ENCODE results near the gene MRPL9.

The MRPL9 gene

GRCh38 chr1:151729966-151730291 is 33.4 kb downstream of the MRPL9 start:
- ATAC-seq: no peak

- no peak for ATAC-seq
Measured at GRCh38 chr1:151729157-151729965, 33.9 kb downstream of the MRPL9 start.

GRCh38 chr1:151728151-151729054 is 34.9 kb downstream of the MRPL9 start:
- no peak for ATAC-seq

- ATAC-seq: no peak
Measured at GRCh38 chr1:151723726-151724370, 39.4 kb downstream of the MRPL9 start.

DNA sequence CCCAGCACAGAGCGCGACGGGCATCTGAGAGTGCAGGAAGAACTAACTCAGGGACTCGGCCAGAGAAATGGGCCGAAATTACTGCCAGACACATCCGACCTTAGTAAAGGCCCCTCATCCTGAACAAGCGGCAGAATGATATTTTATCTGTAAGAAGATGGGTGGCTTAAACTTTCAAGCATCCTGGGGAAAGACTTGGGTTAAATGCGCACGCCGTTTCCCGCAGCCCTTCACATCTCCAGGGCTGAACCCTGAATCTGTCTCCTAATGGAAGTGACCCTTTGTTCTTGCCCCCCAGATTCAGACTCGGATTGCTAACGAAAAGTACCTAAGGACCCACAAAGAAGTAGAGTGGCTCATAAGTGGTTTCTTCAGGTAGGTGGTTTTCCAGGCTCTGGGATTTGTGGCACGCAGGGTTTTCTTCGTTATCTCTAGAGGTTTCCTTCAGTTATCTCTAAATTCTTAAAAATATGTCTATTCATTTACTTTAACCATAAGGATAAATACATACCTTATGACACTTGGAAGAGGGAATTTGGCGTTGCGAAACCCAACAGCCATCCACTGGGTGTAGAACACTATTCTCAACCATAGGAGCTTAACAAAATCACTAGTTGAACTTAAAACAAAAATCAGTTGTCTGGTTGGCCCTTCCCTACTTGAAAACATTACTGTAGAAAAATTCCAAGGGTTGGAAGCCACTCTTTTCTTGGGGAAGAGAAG is 41.3 kb downstream of the MRPL9 start:
- no peak for ATAC-seq

GRCh38 chr1:151720974-151721787 is 42.1 kb downstream of the MRPL9 start, which contains the start of gene RIIAD1:
Gene RIIAD1 (plus strand): TSS chr1:151721522. CDS start chr1:151721537, 15 bp downstream.
- peak; percentile 79 to 85 for ATAC-seq

DNA sequence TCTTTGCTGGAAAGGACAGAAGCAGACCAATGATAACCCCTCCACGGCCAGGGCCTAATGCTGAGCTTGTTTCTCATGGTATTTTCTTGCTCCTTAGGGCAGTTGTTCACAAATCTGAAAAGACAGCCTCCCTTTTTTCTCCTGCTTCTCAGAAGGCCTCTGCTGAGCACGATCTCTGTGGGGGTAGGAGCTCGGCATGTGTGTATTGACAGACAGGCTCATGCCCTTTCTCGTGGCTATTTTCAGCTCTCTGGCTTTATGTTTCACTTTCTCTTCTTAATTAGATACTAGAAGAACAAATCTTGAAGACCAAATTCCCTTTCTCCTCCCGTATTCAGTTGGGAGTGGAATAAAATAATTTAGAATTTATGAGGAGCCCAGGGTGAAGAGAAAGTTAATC is 42.7 kb downstream of the MRPL9 start:
- ATAC-seq: peak in 1 of 2 donors; percentile 45

- no peak for ATAC-seq
Measured at GRCh38 chr1:151720125-151720524, 43.2 kb downstream of the MRPL9 start.

GRCh38 chr1:151718666-151719065 is 44.6 kb downstream of the MRPL9 start:
- ATAC-seq: no peak

- no peak for ATAC-seq
Measured at GRCh38 chr1:151718011-151718431, 45.3 kb downstream of the MRPL9 start.

- peak in 1 of 2 donors; percentile 10 for ATAC-seq
Measured at GRCh38 chr1:151716771-151717631, 46.3 kb downstream of the MRPL9 start, which contains the start of gene CELF3. Gene CELF3 (minus strand): TSS chr1:151716803. CDS start chr1:151716020, 783 bp downstream.

GRCh38 chr1:151716405-151716762 is 46.9 kb downstream of the MRPL9 start:
- no peak for ATAC-seq

DNA sequence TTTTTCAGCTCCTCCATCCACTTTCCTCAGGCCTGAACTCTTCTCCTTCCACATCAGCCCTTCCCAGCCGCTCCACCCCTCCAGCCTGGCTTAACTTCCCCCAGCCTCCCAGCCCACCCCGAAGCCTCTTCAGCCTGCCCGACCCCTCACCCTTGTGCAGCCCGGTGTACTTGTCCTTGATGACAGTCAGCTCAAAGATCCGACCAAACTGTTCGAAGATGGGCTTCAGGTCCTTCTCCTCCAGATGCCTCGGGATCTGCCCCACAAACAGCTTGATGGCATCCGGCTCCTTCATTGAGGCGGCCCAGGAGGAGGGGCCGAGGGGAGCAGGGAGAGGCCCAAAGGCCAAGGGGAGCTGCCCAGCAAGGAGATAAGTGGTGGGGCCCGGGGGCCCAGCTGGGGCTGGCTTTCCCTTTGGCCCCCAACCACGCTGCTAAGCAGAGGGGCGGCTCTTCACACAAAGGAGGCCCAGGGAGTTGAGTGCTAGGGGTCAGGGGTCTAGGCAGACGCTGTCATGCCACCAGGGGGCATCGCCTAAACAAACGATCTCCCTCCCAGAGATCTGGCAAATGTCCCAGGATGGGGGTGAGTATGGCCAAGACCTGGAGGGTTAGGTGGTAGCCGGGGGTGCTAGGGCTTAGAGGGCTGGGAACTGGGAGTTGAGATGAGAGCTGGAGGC is 47.4 kb downstream of the MRPL9 start:
- ATAC-seq: no peak

- no peak for ATAC-seq
Measured at GRCh38 chr1:151714820-151715725, 48.2 kb downstream of the MRPL9 start.

- ATAC-seq: no peak
Measured at GRCh38 chr1:151713874-151714273, 49.4 kb downstream of the MRPL9 start.

DNA sequence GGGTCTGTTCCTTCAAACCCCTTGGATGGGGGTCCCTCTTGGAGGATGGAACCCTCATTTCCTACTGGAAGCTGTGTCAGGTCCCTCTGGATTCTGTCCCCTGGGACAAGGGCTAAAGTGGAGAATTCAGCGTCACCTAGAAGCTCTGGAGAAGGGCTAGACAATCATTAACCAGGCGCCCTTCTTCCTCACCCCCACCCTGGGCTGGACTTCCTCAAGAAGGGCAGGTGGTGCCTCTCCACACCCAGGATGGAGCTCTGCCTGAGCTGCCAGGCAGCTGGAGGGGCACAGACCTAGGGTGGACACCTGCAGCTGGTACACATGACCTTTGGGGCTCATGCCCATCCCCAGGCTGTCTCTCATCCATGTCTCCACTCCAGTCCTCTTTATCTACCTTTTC is 50.3 kb downstream of the MRPL9 start:
- no peak for ATAC-seq

DNA sequence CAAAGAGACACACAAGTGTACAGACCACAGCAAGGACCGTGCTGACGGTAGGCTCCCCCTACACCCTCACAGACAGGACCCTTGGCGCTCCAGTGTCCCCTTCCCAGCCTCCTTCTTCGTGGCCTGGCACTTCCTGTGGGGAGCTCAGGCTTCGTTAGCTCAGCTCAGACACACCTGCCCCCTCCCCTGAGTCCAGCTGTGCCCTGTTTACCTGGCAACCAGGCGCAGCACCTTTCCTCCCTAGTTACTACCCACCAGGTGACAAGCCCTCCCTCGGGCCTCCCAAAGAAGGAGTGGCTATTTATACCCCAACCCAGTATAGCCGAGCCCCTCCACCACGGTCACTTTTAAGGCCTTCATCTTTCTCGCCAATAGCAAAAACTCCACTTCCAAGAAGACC is 51.3 kb downstream of the MRPL9 start:
- no peak for ATAC-seq

- no peak for ATAC-seq
Measured at GRCh38 chr1:151711044-151711800, 52.1 kb downstream of the MRPL9 start.

Data from activated CD4-positive, CD25-positive, alpha-beta regulatory T cell treated with anti-CD3 and anti-CD28 coated beads, Interleukin-2, amount 50 U/mL, for 24 hours (primary cell).